Effector memory CD4-positive, alpha-beta T cell (primary cell): ENCODE measurements around the gene KXD1.
A peak's percentile ranks its signal among the peaks of the same experiment; 100 is the strongest.
"Not testable (repeated sequence)": the region's sequence is repeated elsewhere in the genome, so short reads cannot be mapped to it uniquely, and the experiment has no call there.

Experiments used
- DNase-seq, 3 donors: peaks; one replicate each; pipeline ENCODE4 v3.0.0-alpha.2; 2020
- H3K27ac ChIP-seq: 2 replicates; pipeline ENCODE4 v1.7.0; 2013; ENCODE audit warnings: mild to moderate bottlenecking, low read length, moderate library complexity; ENCODE audit not compliant: insufficient read depth, poor library complexity, severe bottlenecking
- H3K27me3 ChIP-seq: replicated peaks from 2 replicates; pipeline ENCODE4 v1.7.0; 2013; ENCODE audit warnings: mild to moderate bottlenecking, low read length; ENCODE audit not compliant: insufficient read depth, control insufficient read depth, poor library complexity, severe bottlenecking
- H3K36me3 ChIP-seq: 2 replicates; pipeline ENCODE4 v1.7.0; 2013; ENCODE audit warnings: mild to moderate bottlenecking, low read length, moderate library complexity; ENCODE audit not compliant: control insufficient read depth, insufficient read depth
- H3K4me1 ChIP-seq: 2 replicates; pipeline ENCODE4 v1.7.0; 2013; ENCODE audit warnings: low read length, mild to moderate bottlenecking; ENCODE audit not compliant: control insufficient read depth, insufficient read depth, poor library complexity, severe bottlenecking
- H3K4me3 ChIP-seq: 2 replicates; pipeline ENCODE4 v1.7.0; 2013; ENCODE audit warnings: low read length, low read depth, mild to moderate bottlenecking; ENCODE audit not compliant: insufficient read depth, poor library complexity, severe bottlenecking
- H3K9me3 ChIP-seq: 2 replicates; pipeline ENCODE4 v1.7.0; 2013; ENCODE audit warnings: mild to moderate bottlenecking, low read length, moderate library complexity; ENCODE audit not compliant: control insufficient read depth

The KXD1 gene

GRCh38 chr19:18520848-18521691 is 36.6 kb upstream of the KXD1 start:
- no peaks in the 10 kb centered on the region for H3K36me3 ChIP-seq
- H3K27ac ChIP-seq = peak overlapping the region; percentile 94
- DNase-seq = no peak
- H3K4me3 ChIP-seq = peak overlapping the region; percentile 89
- peaks cover 9% of the 10 kb centered on the region for H3K4me1 ChIP-seq
- H3K27me3 ChIP-seq = no peaks in the 10 kb centered on the region
- H3K9me3 ChIP-seq = no peaks in the 10 kb centered on the region

- peak within 1 kb of the TSS; percentile 89 for H3K4me3 ChIP-seq
- peak within 1 kb of the TSS; percentile 94 for H3K27ac ChIP-seq
- no peak for DNase-seq
- no peaks in the 10 kb centered on the region for H3K36me3 ChIP-seq
- H3K4me1 ChIP-seq = peaks cover 5% of the 10 kb centered on the region
- no peaks in the 10 kb centered on the region for H3K27me3 ChIP-seq
- H3K9me3 ChIP-seq = no peaks in the 10 kb centered on the region
Measured at GRCh38 chr19:18521692-18522123, 36.0 kb upstream of the KXD1 start, which contains the start of gene ELL. TSS of gene ELL (minus strand) at chr19:18522070. CDS start at chr19:18522055, 15 bp downstream.

- H3K4me3 ChIP-seq = peak overlapping the region; percentile 89
- H3K9me3 ChIP-seq = no peaks in the 10 kb centered on the region
- H3K36me3 ChIP-seq = no peaks in the 10 kb centered on the region
- no peaks in the 10 kb centered on the region for H3K27me3 ChIP-seq
- DNase-seq = peak; percentile 100
- H3K4me1 ChIP-seq = no peaks in the 10 kb centered on the region
- peak overlapping the region; percentile 94 for H3K27ac ChIP-seq
Measured at GRCh38 chr19:18522124-18522861, 35.4 kb upstream of the KXD1 start.

- DNase-seq, H3K36me3 ChIP-seq, H3K27me3 ChIP-seq, H3K4me1 ChIP-seq, H3K9me3 ChIP-seq: not testable (repeated sequence)
- peak overlapping the region; percentile 65 for H3K27ac ChIP-seq
- H3K4me3 ChIP-seq = peak overlapping the region; percentile 23
Measured at GRCh38 chr19:18522862-18523440, 34.7 kb upstream of the KXD1 start.

- no peaks in the 10 kb centered on the region for H3K27me3 ChIP-seq
- no peaks in the 10 kb centered on the region for H3K36me3 ChIP-seq
- no peaks in the 10 kb centered on the region for H3K9me3 ChIP-seq
- no peak overlapping the region for H3K27ac ChIP-seq
- no peaks in the 10 kb centered on the region for H3K4me1 ChIP-seq
- DNase-seq = no peak
- H3K4me3 ChIP-seq = no peak overlapping the region
Measured at GRCh38 chr19:18523841-18524240, 33.8 kb upstream of the KXD1 start.

- Histone ChIP-seq H3K27me3 (no peaks in the 10 kb centered on the region), H3K4me3 (no peak overlapping the region), H3K36me3 (no peaks in the 10 kb centered on the region), H3K9me3 (no peaks in the 10 kb centered on the region), H3K27ac (no peak overlapping the region), H3K4me1 (no peaks in the 10 kb centered on the region)
- no peak for DNase-seq
Measured at GRCh38 chr19:18526316-18526715, 31.4 kb upstream of the KXD1 start.

GRCh38 chr19:18529782-18530181 is 27.9 kb upstream of the KXD1 start:
- peaks cover 12% of the 10 kb centered on the region for H3K36me3 ChIP-seq
- no peaks in the 10 kb centered on the region for H3K4me1 ChIP-seq
- H3K27me3 ChIP-seq = no peaks in the 10 kb centered on the region
- H3K4me3 ChIP-seq = no peak overlapping the region
- H3K27ac ChIP-seq = no peak overlapping the region
- H3K9me3 ChIP-seq = no peaks in the 10 kb centered on the region
- no peak for DNase-seq

GRCh38 chr19:18531485-18531884 is 26.2 kb upstream of the KXD1 start:
- Histone ChIP-seq H3K4me1 (no peaks in the 10 kb centered on the region), H3K9me3 (no peaks in the 10 kb centered on the region), H3K27me3 (no peaks in the 10 kb centered on the region), H3K4me3 (no peak overlapping the region), H3K27ac (no peak overlapping the region), H3K36me3 (peaks cover 19% of the 10 kb centered on the region)
- DNase-seq = no peak

- Histone ChIP-seq H3K36me3 (peaks cover 23% of the 10 kb centered on the region), H3K4me3 (no peak overlapping the region), H3K4me1 (no peaks in the 10 kb centered on the region), H3K27ac (no peak overlapping the region), H3K27me3 (no peaks in the 10 kb centered on the region), H3K9me3 (no peaks in the 10 kb centered on the region)
- DNase-seq = no peak
Measured at GRCh38 chr19:18532168-18532890, 25.3 kb upstream of the KXD1 start.
